NCI-H345 treated with DMSO at 0.1 percent for 48 hours (cell line): ENCODE measurements around the gene YRDC.
"Not testable (repeated sequence)": the region's sequence is repeated elsewhere in the genome, so short reads cannot be mapped to it uniquely, and the experiment has no call there.

Experiments
- DNase-seq: peaks from one replicate; lab custom pipeline; 2025; ENCODE audit not compliant: unreplicated experiment; lab: John Stamatoyannopoulos, UW

The YRDC gene

DNA sequence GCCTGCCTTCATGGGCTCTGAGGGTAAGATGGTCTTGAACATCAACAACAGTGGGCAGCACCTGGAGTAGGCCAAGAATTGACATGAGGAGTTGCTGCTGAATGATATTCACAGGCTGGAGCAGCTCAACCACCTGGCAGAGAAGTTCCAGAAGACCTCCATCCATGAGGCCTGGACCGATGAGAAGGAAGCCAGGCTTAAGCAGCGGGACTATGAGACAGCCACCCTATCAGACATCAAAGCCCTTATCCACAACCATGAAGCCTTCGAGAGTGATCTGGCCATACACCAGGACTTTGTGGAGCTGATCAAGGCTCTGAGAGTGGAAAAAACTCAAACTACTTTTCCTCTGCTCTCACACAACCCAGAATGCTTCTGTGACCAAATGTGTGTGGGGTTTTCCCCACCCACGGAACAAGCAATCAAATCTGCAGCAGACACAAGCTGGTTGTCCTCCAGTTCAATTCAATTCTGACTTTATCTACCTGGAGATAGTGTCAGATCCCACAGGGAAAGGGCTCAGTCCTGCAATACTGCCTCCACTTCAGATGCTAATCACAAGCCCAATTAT lies 31.0 kb downstream of the YRDC start:
- DNase-seq = no peak

DNA sequence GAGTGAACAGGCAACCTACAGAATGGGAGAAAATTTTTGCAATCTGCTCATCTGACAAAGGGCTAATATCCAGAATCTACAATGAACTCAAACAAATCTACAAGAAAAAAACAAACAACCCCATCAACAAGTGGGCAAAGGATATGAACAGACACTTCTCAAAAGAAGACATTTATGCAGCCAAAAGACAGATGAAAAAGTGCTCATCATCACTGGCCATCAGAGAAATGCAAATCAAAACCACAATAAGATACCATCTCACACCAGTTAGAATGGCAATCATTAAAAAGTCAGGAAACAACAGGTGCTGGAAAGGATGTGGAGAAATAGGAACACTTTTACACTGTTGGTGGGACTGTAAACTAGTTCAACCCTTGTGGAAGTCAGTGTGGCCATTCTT lies 36.6 kb downstream of the YRDC start:
- not testable (repeated sequence) for DNase-seq

DNA sequence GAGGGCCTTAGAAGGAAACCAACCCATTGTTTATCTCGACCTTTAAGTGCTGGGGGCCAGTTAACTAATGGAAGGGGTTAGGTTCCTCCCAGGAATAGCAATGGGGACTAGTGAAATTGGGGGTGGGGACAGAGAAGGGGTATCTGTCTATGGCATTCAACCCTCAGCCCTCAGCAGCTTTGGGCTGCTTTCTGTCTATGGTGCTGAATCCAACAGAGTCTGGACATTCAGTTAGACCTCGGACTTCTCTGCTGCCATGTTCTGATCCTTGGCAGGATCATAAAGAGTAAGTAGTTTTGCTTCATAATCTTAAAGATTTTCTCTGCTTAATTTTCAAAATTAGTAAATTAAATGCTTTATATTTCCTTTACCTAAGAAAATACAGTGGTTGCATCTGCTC lies 40.5 kb downstream of the YRDC start:
- no peak for DNase-seq

DNA sequence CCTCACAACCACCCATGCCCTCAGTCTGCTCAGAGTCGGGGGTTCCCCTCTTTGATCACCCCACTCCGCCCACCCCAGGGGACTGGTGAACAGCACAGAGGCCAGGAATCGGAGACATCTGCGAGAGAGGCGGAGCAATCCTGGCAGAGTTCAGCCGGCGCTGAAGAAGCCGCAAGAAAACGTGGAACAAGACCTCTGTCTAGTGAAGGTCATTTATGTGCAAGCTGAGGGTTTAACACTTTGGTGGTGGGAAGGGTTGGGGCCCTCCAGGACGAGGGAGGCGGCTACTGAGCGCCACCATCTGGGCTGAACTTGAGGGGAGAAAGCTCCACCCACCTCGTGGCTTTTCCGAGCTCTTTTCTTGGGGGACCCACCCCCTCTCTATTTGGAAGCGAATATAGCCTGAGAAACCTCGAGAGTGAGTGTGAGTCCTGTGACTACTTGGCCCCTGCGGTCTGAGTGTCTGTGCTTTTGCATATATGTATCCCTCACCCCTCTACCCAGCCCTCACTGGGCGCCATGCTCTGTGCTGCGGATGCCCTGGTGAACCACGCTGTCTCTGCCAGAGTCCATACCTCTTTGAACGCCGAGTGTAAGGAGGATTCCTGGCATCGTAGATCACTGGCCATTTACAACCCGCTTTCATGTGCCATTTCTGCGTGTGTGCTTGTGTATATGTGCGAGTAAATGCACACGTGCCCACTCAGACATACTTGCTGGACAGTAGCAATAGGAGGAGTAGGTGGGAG lies 41.9 kb downstream of the YRDC start:
- no peak for DNase-seq

GRCh38 chr1:37764888-37765441 lies 43.0 kb downstream of the YRDC start, which contains the start of gene EPHA10:
TSS of gene EPHA10 (minus strand) at chr1:37765120. CDS start at chr1:37765066, 54 bp downstream.
- peak; percentile 78 for DNase-seq

GRCh38 chr1:37764414-37764825 lies 43.6 kb downstream of the YRDC start:
- DNase-seq = no peak

GRCh38 chr1:37763791-37764413 lies 44.1 kb downstream of the YRDC start:
- no peak for DNase-seq

DNA sequence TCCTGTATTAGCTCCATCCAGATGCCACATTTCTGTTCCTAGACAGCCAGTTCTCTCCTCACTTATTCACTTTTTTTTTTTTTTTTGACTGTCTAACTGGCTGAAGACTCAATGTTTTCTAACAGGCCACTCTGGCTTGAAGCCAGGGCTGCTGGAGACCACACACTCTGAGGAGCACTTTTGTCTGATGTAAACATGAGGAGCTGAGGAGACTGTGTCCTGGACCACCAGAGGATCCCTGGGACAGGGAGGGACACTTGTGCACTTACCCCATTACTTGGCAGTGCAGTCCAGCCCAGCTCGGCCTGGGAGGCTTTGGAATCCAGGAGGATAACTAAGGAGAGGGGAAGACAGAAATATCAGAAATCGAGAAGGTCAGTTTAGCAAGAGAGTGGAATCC lies 45.5 kb downstream of the YRDC start:
- DNase-seq = no peak

DNA sequence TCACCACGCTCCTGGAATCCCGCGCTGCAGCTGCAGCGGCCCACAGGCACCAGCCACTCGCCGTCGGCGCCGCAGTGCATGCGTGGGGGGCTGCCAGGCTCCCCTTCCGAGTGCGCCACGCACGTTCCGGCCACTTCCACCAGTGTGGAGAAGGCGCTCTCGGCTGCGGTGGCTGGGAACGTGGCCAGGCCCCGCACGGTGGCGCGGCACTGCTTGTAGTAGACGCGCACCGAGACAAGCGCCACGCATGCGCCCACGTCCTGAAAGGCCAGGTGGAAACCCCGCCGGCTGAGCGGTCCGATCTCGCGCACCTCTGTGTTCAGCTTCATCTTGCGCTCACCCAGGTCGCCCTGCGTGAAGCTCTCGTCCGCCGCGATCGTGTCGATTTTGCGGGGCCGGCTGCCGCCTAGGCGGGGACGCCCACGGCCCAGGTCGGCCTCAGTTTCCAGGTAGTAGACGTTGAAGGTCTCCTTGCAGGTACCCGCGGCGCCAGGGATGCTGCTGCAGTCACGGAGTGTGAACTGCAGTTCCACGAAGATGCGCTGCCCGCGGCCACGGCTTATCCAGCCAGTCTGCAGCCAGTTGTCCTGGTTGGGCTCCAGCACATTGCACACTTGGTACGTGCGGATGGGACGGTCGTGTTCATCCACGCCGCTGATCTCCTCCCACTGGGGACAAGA lies 46.5 kb downstream of the YRDC start:
- DNase-seq = no peak

DNA sequence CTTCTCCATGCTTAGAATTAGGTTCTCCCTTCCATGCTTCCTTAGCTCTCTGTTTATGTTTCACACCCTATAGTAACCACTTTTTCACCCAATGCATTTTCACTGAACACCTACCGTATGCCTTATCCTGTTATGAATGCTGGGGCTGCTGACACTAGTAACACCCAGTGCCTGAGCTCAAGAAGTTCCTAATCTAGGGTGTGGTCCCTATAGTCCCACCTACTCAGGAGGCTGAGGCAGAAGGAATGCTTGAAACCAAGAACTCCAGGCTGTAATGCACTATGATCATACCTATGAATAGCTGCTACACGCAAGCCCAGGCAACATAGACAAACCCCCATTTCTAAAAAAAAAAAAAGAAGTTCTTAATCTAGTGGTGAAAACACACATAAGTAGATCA lies 48.6 kb downstream of the YRDC start:
- DNase-seq = no peak

DNA sequence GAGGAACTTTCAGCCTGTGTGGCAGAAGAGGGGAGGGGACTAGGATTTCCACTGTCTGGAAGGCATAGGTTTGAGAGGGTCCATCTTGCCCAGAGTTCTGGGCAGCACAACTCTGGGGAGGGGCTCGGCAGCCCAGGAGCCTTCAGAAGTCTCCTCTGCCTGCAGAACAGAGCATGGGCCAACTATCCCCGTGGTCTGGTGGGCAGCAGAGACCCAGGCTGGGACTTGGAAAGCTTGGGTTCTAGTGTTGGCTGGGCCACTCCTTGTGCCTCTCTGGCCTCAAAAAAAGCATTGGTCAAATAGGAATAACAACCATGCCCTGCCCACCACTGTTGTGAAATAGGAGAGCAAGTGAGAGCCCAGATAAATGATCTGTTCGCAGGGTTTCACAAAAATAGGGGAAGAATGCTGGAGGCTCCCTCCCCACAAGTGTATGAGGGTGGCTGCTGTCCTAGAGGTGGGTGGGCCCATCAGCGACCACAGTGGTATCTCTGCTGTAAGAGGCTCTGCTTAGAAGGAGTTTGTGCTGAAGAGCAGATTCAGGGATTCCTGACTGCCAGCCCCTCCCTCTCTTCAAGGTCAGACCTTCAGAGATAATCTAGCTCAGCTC lies 52.0 kb downstream of the YRDC start:
- DNase-seq = no peak

- no peak for DNase-seq
Measured at GRCh38 chr1:37755290-37755689, 52.7 kb downstream of the YRDC start.

DNA sequence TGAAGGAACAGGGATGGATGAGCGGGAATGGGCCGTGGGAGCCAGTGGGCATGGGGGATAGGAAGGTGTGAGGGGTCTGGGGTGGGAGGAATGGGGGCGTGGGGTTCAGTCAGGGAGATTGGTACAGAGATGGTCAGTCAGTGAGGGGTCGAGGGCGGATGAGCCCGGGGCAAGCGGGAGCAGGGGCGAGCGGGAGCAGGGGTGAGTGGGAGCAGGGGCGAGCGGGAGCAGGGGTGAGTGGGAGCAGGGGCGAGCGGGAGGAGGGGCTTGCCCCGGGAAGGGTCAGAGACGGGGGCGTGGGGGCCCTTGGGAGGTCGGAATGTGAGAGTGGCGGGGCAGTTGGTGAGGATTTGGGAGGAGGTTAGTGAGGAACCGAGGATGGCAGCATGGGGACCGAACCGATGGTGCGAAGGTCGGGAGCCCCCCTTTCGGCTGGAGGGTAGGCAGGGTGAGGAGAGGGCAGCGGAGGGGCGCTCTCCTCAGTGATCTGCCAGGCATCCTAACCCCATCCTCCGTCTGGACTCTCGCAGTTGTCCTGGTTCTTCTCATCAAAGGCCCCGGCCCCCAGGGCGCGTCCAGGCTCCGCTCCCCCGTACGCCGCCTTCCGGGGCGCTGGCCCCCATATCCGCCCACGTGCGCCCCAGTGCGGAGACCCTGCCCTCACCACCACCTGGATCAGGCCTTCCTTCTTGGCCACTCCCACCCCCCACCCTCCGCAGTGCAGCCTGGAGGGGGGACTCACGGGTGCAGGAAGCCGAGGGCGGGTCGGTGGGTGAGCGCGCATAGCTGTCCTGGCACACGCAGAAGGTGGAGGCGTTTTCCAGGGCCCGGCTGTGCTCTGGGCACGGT lies 54.3 kb downstream of the YRDC start:
- no peak for DNase-seq
